SK-MEL-5 (cell line): ENCODE data around the gene PWWP2B. TPM values are rescaled to one million over a fixed set of nuclear protein-coding genes. Genes with fewer than 3 reads are reported as not detected.
"Not testable (repeated sequence)": the region's sequence is repeated elsewhere in the genome, so short reads cannot be mapped to it uniquely, and the experiment has no call there.

ENCODE experiments used
- DNase-seq: peaks from one replicate; pipeline ENCODE4 v3.0.0-alpha.2; 2016; ENCODE audit warnings: low read depth, low spot score
- in situ Hi-C: cut with HindIII; loops from 2 replicates; pipeline ENCODE4 v1.10.0; 2016; ENCODE audit warnings: low sequenced_read_pairs, high pct_unique_total_duplicates, low pct_unique_long_range_greater_than_20kb
- total RNA-seq: library from RNA; depleted of rRNA; stranded (reverse); fragments of >200 nt; shearing (Covaris generic); gene quantifications from 2 replicates; pipeline ENCODE4 v1.2.3, GENCODE V29; 2014

Gene PWWP2B
- total RNA-seq, 1 experiment from 2014 or later: 6.4 TPM

DNA sequence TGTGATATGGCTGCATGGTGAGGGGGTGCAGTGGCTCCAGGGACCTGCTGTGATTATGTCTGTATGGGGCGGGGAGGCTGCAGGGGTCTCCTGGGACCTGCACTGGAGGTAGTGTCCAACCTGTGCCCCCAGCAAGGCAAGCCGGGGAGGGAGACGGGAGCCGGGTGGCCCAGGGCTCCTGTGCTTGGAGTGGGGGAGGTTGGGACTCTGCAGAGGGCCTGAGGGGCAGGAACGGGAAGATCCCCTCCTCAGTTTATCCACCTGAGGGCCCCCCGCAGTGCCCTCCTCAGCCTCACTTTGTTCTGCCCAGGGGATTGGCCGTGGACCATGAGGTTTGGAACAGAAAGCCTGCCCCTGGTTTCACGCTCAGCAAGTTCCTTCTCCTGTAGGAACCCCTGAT is 22.8 kb upstream of the PWWP2B start:
- no peak for DNase-seq
- in situ Hi-C loops: no loop called here

DNA sequence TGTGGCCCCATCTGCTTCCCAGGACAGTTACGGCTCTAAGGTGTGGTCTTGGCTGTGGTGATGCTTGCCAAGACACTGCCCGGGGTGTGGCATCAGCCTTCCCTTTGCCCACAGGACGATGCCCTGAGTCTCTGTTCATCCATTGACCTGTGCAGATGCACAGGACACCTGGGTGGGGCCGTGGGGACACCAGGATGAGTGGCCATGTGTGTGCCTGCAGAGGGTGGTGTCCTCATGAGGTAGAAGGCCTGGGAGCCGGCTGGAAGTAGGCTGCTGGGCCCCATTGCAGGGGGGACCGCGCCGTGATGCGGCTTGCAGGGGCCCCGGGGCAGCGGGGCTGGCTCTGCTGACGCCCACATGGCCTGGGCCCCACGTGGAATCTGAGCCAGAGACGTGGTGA is 22.4 kb upstream of the PWWP2B start:
- in situ Hi-C loops: no loop called here
- no peak for DNase-seq

DNA sequence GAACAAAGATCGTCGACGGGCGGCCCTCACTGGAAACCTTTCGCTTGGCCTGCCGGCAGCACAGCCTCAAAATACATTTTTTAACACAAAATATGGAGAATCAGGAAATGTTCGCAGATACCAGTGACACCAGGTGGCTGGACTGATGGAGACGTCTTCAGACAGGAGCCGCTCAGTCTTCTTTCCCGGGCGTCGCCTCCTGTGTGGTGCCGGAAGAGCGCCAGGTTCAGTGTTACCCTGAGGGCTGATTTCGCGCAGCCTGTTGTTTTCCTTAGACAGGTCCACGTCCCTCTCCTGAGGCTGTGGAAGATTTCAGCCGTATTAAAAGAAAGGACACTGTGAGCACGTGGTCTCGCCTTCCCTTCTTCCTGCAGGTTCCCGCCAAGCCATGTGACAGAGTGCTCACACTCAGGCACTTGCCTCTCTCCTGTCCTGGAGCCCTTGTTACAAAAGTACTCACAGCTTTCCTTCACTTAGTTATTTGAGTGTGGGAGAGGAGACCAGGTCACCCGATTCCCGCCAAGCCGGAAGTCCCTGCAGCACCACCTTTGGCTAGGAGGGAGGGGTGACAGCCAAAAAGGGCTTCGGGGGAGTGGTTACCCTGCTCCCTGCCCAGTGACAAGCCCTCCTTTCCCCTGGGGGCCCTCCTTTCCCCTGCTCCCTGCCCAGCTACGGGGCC is 21.7 kb upstream of the PWWP2B start:
- in situ Hi-C loops: no loop called here
- no peak for DNase-seq

DNA sequence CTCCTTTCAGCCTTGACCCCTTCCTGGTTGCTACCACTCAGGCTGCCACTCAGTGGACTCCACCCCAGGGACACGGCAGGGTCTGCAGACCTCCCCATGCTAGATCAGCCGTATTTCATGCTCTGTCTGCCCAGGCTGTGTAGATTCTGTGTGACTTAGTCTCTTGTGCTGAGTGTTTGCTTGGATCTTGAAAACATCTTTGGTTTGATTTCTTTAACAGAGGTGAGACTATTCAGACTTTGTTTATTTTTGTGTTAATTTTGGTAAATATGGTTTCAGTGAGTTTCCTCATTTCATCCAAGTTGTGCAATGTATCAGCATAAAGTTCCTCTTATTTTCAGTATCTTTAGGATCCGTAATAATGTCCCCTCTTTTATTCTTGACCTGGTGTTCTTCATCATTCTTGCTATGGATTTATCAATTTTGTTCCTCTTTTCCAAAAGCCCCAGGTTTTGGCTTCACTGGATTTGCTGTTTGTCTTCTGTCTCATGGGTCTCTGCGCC is 21.2 kb upstream of the PWWP2B start:
- in situ Hi-C loops: no loop called here
- no peak for DNase-seq

DNA sequence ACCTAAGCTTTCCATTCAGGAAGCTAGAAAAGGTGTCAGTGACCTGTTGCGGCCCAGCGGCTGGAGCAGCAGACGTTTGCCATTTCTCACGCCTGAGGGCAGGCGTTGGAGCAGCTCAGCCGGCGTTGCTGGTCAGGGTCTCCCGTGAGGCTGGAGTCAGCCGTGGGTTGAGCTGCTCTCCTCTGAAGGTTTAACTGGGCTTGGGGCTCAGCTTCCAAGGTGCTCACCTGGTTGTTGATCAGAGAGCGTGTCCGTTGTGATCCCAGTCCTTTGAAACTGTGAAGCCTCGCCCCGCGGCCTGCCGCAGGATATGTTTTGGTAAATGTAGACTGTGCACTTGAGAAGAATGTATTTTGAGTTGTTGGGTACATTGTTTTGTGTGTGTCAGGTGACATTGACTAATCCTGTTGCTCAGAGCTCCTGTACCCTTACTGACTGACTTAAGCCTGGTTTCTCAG is 20.6 kb upstream of the PWWP2B start:
- in situ Hi-C loops: no loop called here
- DNase-seq: no peak

DNA sequence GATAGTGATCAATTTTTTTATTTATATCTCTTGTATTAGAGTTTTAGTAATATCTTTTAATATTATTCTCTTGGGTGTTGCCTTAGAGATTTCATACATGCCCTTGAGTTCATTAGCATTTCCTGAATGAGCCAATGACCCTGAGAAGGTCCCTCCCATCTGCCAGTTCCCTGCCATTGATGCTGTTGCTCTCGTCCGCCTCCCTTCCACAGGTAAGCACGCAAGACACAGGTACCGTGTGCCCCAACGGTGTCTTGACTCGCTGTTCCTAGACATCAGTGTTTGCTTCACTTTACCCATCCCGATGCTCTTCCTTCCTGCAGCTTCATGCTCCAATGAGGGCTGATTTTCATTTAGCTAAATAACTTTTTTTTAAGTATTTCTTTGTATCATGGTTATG is 19.7 kb upstream of the PWWP2B start:
- in situ Hi-C loops: no loop called here
- no peak for DNase-seq

DNA sequence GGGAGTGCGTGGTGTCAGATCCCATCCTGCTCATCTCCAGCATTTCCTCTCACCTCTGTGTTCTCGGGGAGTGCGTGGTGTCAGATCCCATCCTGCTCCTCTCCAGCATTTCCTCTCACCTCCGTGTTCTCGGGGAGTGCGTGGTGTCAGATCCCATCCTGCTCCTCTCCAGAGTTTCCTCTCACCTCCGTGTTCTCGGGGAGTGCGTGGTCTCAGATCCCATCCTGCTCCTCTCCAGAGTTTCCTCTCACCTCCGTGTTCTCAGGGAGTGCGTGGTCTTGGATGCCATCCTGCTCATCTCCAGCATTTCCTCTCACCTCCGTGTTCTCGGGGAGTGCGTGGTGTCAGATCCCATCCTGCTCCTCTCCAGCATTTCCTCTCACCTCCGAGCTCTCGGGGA is 18.0 kb upstream of the PWWP2B start:
- DNase-seq, in situ Hi-C loops: not testable (repeated sequence)

DNA sequence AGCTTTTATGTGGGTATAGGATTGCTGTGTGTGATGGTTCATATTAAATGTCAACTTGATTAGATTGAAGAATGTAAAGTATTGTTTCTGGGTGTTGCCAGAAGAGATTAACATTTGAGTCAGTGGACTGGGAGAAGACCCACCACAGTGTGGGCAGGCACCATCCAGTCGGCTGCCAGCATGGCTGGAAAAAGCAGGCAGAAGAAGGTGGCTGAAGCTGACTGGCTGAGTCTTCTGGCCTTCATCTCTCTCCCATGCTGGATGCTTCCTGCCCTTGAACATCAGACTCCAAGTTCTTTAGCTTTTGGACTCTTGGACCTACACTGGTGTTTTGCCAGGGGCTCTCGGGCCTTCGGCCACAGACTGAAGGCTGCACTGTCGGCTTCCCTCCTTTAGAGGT is 16.0 kb upstream of the PWWP2B start:
- DNase-seq, in situ Hi-C loops: not testable (repeated sequence)

DNA sequence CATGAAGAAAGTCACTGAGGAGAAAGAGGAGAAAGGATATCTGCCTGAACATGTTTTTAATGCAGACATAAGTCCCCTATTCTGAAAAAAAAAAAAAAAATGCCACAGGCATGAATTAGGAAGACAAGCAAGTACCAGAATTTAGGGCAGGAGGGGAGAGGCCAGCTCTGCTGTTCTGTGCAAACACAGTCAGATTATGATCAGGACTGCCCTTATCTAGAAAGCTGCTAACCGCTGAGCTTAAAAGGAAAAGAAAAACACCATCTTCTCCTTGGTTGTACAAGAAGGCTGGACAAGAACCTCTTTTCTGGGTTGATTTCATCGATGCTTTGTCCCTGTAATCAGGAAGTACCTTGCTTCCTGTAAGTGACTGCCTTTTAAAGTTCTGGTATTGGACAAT is 15.3 kb upstream of the PWWP2B start:
- in situ Hi-C loops: no loop called here
- DNase-seq: no peak

DNA sequence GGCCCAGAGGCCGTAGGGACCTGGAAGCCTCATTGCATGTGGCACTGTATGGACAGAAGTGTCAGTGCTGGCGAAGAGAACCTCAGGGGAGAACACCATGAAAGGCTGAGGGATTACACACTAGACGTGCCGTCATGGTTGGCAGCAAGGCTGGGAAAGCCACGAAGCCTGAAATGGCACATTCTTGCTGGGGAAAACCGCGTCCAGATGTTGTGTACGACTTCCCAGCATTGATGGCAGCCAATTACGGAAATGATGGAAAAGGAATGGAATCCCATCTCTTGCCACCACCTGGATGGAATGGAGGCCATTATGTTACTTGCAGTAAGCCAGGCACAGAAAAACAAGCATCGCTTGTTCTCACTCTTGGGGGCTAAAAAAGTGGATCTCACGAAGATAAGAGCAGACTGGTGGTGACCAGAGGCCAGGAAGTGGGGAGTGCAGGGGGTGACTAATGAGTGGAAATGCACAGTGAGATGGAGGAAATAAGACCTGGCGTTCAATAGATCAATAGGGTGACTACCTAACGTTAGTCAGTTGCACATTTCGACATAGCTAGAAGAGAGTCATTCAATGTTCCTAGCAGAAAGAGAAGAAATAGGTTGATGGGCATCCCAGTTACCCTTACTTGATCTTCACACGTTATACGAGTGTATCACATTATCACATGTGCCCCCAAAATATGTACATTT is 14.6 kb upstream of the PWWP2B start:
- no peak for DNase-seq
- in situ Hi-C loops: no loop called here

DNA sequence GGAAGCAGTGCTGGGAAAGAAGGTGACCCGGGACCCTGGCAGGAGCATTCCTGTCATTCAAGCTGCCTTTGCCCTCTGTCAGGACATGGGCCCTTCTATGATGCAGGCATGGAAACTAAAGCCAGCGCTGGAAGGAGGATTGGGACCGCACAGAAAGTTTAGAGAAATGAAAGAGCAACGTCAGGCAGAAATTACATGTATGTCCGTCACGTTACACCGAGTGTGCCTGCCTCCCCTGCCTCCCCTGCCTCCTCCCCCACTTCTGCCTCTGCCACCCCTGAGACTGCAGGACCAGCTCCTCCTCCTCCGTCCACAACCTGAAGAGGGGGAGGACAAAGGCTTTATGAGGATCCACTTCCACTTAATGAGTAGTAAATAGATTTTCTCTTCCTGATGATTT is 13.9 kb upstream of the PWWP2B start:
- no peak for DNase-seq
- in situ Hi-C loops: no loop called here

DNA sequence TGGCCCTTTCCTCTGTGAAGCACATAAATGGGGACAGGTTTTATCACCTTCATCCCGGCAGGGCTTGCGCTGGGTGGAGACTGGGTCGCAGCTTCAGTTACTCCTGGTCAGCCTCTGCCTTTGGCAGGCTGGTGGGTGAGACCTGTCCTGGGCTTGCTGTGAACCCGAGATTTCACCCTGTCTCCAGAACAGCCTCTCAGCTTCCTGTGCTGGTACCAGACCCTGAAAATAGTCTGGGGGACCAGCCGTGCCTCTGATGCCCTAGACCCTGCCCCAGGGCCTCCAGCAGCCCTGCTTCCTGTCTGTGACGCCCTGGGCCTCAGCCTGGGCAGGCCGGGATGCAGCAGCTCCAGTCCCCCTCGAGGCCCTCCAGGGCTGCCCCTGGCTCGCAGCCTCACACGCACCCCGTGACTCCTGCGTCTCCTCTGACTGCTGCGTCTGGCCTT is 13.2 kb upstream of the PWWP2B start:
- no peak for DNase-seq
- in situ Hi-C loops: no loop called here

DNA sequence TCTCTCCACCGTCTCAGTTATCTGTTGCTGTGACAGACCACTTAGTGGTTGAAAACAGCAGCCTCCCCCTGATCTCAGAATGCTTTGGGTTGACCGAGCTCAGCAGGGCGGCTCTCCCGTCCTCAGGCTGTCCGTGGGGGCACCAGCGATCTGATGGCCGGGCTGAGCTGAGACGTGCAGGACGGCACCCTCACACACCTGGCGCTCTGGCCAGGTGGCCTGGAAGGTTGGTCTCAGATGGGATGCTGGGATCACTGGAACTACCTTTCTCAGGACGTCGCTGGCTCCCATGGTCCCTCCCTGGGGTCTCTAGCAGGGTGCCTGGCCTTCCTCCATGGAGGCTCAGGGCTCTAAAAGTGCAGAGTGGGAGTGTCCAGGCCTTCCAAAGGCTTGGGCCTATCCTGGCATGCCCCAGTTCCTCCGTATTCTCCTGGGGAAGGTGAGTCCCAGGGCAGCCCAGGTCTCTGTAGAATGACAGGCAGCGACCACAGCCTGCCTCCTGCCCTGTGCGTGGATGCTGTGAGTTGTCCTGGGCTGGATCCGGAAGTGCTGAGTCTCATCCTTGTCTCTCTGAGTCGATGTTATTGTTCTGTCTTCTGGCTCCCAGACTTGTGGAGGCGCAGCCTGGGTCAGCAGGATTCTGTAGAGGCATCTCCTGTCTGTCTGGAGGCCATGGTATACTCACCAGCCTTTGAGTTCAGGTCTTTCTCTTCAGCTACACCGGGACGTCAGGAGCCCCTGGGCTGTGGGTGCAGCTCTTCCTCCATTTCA is 12.2 kb upstream of the PWWP2B start:
- in situ Hi-C loops: no loop called here
- DNase-seq: no peak

DNA sequence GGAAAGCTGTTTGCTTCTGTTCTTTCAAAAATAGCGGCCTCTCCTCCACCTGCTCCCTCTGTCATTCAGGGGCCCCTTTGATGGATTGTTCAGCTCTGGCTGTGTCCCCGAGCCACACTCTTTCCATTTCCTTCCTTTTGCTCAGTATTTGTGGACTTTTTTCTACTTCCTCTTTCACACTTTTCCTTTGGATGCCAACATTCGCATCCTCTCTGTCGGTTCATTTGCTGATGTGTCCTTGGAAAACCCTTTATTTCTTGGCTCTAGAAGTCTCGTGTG is 11.7 kb upstream of the PWWP2B start:
- DNase-seq: no peak
- in situ Hi-C loops: no loop called here

DNA sequence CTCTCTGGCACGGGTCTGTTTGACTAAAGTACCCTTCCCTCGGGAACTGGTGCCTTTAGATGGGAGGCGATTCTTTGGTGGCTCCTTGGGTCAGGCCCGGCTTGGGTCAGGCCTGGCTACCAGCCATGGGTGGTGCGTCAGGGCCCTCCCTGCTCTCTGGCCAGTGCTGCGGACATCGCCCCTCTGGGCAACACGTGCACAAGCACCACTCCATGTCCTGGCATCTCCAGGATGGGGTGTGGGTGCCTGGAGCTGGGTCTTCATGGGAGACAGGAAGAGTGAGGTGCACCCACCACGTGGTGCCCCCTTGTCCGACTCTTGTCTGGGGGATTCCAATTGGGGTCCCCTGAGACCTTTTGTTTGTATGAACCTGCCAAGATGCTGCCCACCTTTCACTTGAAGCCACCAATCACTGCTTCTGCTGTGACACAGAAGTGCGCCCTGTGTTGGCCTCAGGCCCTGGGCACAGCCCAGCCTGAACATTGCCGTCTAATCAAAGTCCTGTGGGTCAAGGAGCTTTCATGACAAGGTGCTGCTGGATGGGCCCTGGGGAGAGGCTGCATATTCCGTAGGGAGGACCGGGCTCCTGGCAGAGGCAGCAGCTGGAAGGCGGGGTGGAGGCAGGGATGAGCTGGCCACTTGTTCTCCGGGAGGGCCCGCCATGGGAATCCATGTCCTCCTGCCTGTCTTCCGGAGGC is 11.1 kb upstream of the PWWP2B start:
- in situ Hi-C loops: no loop called here
- DNase-seq: no peak

DNA sequence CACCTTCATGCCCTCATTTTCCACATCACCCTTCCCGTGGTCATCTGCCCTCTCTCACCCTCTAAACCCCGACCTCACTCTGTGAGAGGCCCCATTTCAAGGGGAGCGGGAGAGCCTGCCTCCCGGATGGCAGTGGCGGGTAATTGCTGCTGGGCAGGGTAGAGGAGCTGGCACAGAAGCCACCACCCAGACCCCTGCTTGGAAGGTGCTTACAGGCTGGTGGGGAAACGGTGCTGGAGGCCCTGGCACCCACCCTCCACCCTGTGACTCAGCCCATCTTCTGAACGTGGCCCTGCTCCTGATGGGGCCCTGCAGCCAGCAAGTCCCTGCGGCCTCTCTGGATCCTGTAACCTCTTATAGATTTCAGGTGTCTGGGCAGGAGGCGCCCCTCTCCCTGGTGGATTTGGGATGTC is 10.6 kb upstream of the PWWP2B start:
- in situ Hi-C loops: no loop called here
- DNase-seq: no peak

DNA sequence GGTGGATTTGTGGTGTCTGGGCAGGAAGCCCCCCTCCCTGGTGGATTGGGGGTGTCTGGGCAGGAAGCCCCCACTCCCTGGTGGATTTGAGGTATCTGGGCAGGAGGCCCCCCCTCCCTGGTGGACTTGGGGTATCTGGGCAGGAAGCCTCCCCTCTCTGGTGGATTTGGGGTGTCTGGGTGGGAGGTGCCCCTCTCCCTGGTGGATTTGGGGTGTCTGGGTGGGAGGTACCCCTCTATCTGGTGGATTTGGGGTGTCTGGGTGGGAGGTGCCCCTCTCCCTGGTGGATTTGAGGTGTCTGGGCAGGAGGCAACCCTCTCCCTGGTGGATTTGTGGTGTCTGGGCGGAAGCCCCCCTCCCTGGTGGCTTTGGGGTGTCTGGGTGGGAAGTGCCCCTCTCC is 10.1 kb upstream of the PWWP2B start:
- in situ Hi-C loops: not testable (repeated sequence)

DNA sequence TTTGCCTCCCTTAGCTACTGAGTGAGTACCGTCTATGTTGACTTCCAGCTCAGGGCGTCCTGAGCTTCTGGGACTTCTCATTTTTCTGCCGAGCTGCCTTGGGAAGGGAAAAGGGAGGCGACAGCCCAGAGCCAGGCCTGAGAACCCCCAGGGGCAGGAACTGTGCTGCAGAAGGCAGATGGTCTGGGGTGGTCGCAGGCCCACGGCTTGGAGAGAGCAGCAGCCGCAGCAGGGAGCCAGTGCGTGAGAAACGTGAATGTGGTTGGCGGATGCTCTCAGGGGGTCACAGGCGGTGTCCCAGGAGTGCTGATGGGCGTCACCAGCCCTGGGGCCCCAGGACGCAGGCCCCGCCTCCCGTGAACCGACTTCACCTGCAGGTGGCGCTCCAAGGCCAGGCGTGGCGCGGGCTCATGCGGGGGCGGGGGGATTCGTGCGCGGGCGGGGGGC is 9.2 kb upstream of the PWWP2B start:
- peak; percentile 43 for DNase-seq
- in situ Hi-C loops: no loop called here

More for the DNA sequence above, 10.1 kb upstream of the PWWP2B start:
- not testable (repeated sequence) for DNase-seq
